Karpas-422 (cell line): ENCODE measurements around the gene RFX4. TPM values are rescaled to one million over a fixed set of nuclear protein-coding genes. Genes with fewer than 3 reads are reported as not detected.

Experiments used
- DNase-seq: peaks from one replicate; pipeline ENCODE4 v3.0.0-alpha.2; 2015
- H2AFZ ChIP-seq: fragments of 200-600 bp; sonication (generic); 2 replicates; pipeline ENCODE4 v1.6.1; 2014; ENCODE audit warnings: antibody characterized with exemption, low read length, mixed read lengths
- H3K27ac ChIP-seq: fragments of 200-600 bp; sonication (generic); 2 replicates; pipeline ENCODE4 v1.5.1; 2014; ENCODE audit warnings: mild to moderate bottlenecking, low read length, moderate library complexity
- H3K27me3 ChIP-seq: fragments of 200-600 bp; sonication (generic); 2 replicates; pipeline ENCODE4 v1.6.1; 2014; ENCODE audit warnings: low read length, mixed read lengths
- H3K36me3 ChIP-seq: fragments of 200-600 bp; sonication (generic); 2 replicates; pipeline ENCODE4 v1.6.1; 2014; ENCODE audit warnings: low read length, mixed read lengths; ENCODE audit not compliant: insufficient read depth
- H3K4me1 ChIP-seq: fragments of 200-600 bp; sonication (generic); 2 replicates; pipeline ENCODE4 v1.6.1; 2014; ENCODE audit warnings: mild to moderate bottlenecking, low read length, mixed read lengths
- H3K4me2 ChIP-seq: fragments of 200-600 bp; sonication (generic); 2 replicates; pipeline ENCODE4 v1.6.1; 2014; ENCODE audit warnings: low read length, low read depth, mild to moderate bottlenecking; ENCODE audit not compliant: poor library complexity, severe bottlenecking
- H3K4me3 ChIP-seq: fragments of 200-600 bp; sonication (generic); 2 replicates; pipeline ENCODE4 v1.5.1; 2014; ENCODE audit warnings: mild to moderate bottlenecking, antibody characterized with exemption, low read length, mixed read lengths
- H3K79me2 ChIP-seq: fragments of 200-600 bp; sonication (generic); 2 replicates; pipeline ENCODE4 v1.6.1; 2014; ENCODE audit warnings: mild to moderate bottlenecking, low read length, mixed read lengths
- H3K9ac ChIP-seq: fragments of 200-600 bp; sonication (generic); 2 replicates; pipeline ENCODE4 v1.6.0; 2014; ENCODE audit warnings: low read length
- H3K9me2 ChIP-seq: fragments of 200-600 bp; sonication (generic), shearing (Covaris generic); replicated peaks from 2 replicates; pipeline ENCODE4 v1.6.0; 2014; ENCODE audit warnings: mild to moderate bottlenecking, low read length, moderate library complexity; ENCODE audit not compliant: insufficient read depth
- H3K9me3 ChIP-seq: fragments of 300-700, 200-600 bp; sonication (generic); 2 replicates; pipeline ENCODE4 v1.6.1; 2014; ENCODE audit warnings: low read length, mixed read lengths
- H4K20me1 ChIP-seq: fragments of 200-600 bp; sonication (generic); 2 replicates; pipeline ENCODE4 v1.6.1; 2014; ENCODE audit warnings: mild to moderate bottlenecking, antibody characterized with exemption, low read length, low read depth; ENCODE audit not compliant: insufficient read depth
- total RNA-seq: library from RNA; depleted of rRNA; stranded (reverse); fragments of >200 nt; shearing (Covaris generic); gene quantifications from 2 replicates; pipeline ENCODE4 v1.2.3, GENCODE V29; 2014; ENCODE audit warnings: low replicate concordance

Gene RFX4
- total RNA-seq, 1 experiment from 2014 or later: not detected

GRCh38 chr12:106645465-106646330 is 62.9 kb downstream of the RFX4 start:
- H3K4me1 ChIP-seq: no peaks in the 10 kb centered on the region
- no peaks in the 10 kb centered on the region for H3K27me3 ChIP-seq
- DNase-seq: no peak
- H3K27ac ChIP-seq: no peak overlapping the region
- H3K36me3 ChIP-seq: no peaks in the 10 kb centered on the region
- no peaks in the 10 kb centered on the region for H3K9me2 ChIP-seq
- no peak overlapping the region for H3K4me2 ChIP-seq
- H2AFZ ChIP-seq: no peak overlapping the region
- H3K9me3 ChIP-seq: no peaks in the 10 kb centered on the region
- no peak overlapping the region for H3K4me3 ChIP-seq
- no peak overlapping the region for H3K9ac ChIP-seq
- H4K20me1 ChIP-seq: no peaks in the 10 kb centered on the region
- no peaks in the 10 kb centered on the region for H3K79me2 ChIP-seq

GRCh38 chr12:106646472-106646871 is 63.7 kb downstream of the RFX4 start:
- Histone ChIP-seq H3K79me2 (no peaks in the 10 kb centered on the region), H3K4me2 (no peak overlapping the region), H3K9ac (no peak overlapping the region), H3K9me2 (no peaks in the 10 kb centered on the region), H3K27ac (no peak overlapping the region), H3K27me3 (no peaks in the 10 kb centered on the region), H3K4me3 (no peak overlapping the region), H3K4me1 (no peaks in the 10 kb centered on the region), H2AFZ (no peak overlapping the region), H4K20me1 (no peaks in the 10 kb centered on the region), H3K9me3 (no peaks in the 10 kb centered on the region), H3K36me3 (no peaks in the 10 kb centered on the region)
- DNase-seq: no peak

DNA sequence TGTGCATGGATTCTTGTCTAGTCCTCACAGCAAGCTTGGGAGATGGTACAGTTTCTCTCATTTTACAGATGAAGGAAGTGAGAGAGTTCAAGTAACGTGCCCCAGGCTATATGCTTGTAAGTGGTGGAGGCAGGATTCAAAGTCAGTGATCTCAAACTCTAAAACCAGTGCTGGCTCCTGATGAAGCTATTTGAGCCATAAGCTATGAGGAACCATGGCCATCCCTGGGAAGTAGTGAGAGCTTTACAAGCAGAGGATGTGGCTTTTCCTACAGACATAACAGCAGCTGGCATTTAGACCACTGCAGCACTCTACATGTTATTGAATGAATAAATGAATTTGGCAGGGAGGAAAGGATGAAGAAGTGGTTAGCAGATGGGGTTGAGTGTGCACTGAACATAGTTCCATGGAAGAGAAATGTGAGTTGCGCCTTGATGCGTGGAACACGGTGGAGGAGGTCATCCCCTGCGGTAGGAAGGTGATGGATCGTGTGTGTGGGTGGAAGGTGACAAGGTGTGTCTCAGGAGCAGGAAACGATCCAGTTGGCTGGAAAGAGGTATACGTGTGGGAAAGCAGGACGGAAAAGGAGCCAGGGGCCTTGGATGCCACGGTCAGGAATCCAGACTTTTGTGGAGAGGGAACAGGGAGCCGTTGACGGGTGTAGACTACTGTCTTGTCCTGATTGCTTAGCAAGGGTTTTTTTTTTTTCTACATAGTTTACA is 65.2 kb downstream of the RFX4 start:
- H3K9ac ChIP-seq: no peak overlapping the region
- H3K9me2 ChIP-seq: no peaks in the 10 kb centered on the region

GRCh38 chr12:106648736-106649135 is 65.9 kb downstream of the RFX4 start:
- Histone ChIP-seq H3K36me3 (no peaks in the 10 kb centered on the region), H3K27me3 (no peaks in the 10 kb centered on the region), H3K9me2 (no peaks in the 10 kb centered on the region), H4K20me1 (no peaks in the 10 kb centered on the region), H3K4me3 (no peak overlapping the region), H2AFZ (no peak overlapping the region), H3K9ac (no peak overlapping the region), H3K9me3 (no peaks in the 10 kb centered on the region), H3K4me1 (no peaks in the 10 kb centered on the region), H3K79me2 (no peaks in the 10 kb centered on the region), H3K27ac (no peak overlapping the region), H3K4me2 (no peak overlapping the region)
- DNase-seq: no peak

More for the DNA sequence above, 65.2 kb downstream of the RFX4 start:
- Histone ChIP-seq H3K36me3 (no peaks in the 10 kb centered on the region), H3K4me2 (no peak overlapping the region), H4K20me1 (no peaks in the 10 kb centered on the region), H3K4me1 (no peaks in the 10 kb centered on the region), H3K27ac (no peak overlapping the region), H3K79me2 (no peaks in the 10 kb centered on the region), H3K4me3 (no peak overlapping the region), H2AFZ (no peak overlapping the region), H3K27me3 (no peaks in the 10 kb centered on the region), H3K9me3 (no peaks in the 10 kb centered on the region)
- no peak for DNase-seq

GRCh38 chr12:106651552-106651951 is 68.7 kb downstream of the RFX4 start:
- H3K9me2 ChIP-seq: no peaks in the 10 kb centered on the region
- H3K27ac ChIP-seq: no peak overlapping the region
- no peak overlapping the region for H2AFZ ChIP-seq
- DNase-seq: no peak
- no peaks in the 10 kb centered on the region for H3K36me3 ChIP-seq
- H3K4me1 ChIP-seq: no peaks in the 10 kb centered on the region
- H3K79me2 ChIP-seq: no peaks in the 10 kb centered on the region
- no peak overlapping the region for H3K4me2 ChIP-seq
- no peaks in the 10 kb centered on the region for H4K20me1 ChIP-seq
- no peak overlapping the region for H3K4me3 ChIP-seq
- H3K27me3 ChIP-seq: no peaks in the 10 kb centered on the region
- H3K9ac ChIP-seq: no peak overlapping the region
- H3K9me3 ChIP-seq: no peaks in the 10 kb centered on the region

- H4K20me1 ChIP-seq: no peaks in the 10 kb centered on the region
- H2AFZ ChIP-seq: no peak overlapping the region
- no peak for DNase-seq
- H3K27ac ChIP-seq: no peak overlapping the region
- H3K9ac ChIP-seq: no peak overlapping the region
- no peaks in the 10 kb centered on the region for H3K9me2 ChIP-seq
- H3K36me3 ChIP-seq: no peaks in the 10 kb centered on the region
- H3K27me3 ChIP-seq: no peaks in the 10 kb centered on the region
- no peaks in the 10 kb centered on the region for H3K79me2 ChIP-seq
- no peak overlapping the region for H3K4me2 ChIP-seq
- no peaks in the 10 kb centered on the region for H3K4me1 ChIP-seq
- H3K9me3 ChIP-seq: no peaks in the 10 kb centered on the region
- H3K4me3 ChIP-seq: no peak overlapping the region
These were observed 69.8 kb downstream of the RFX4 start for GRCh38 chr12:106652510-106653015.

DNA sequence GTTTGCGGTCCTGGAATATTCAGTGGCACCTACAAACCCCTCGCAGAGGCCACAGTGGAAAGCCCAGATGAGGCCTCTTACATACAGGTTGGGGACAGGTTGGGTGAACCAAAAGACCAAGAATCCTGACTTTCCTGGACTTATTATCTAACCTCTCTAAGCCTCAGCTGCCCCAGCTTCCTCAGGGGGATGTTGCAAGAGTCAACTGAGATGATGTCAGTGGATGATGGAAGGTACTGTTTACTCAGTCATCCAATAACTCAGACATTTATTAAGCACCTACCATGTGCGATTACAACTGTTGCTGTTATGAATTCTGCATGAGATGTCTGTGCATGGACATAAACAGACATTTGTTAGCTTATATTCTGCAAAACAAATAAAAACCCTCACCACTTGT is 72.8 kb downstream of the RFX4 start:
- no peaks in the 10 kb centered on the region for H3K79me2 ChIP-seq
- H3K27ac ChIP-seq: no peak overlapping the region
- no peak overlapping the region for H3K4me3 ChIP-seq
- H3K4me1 ChIP-seq: peaks cover 6% of the 10 kb centered on the region
- H3K9me3 ChIP-seq: no peaks in the 10 kb centered on the region
- no peak overlapping the region for H3K9ac ChIP-seq
- no peak for DNase-seq
- H3K4me2 ChIP-seq: no peak overlapping the region
- H3K27me3 ChIP-seq: no peaks in the 10 kb centered on the region
- H3K9me2 ChIP-seq: no peaks in the 10 kb centered on the region
- no peaks in the 10 kb centered on the region for H4K20me1 ChIP-seq
- no peaks in the 10 kb centered on the region for H3K36me3 ChIP-seq
- no peak overlapping the region for H2AFZ ChIP-seq

- no peaks in the 10 kb centered on the region for H3K36me3 ChIP-seq
- peaks cover 6% of the 10 kb centered on the region for H3K4me1 ChIP-seq
- no peaks in the 10 kb centered on the region for H3K9me2 ChIP-seq
- H3K79me2 ChIP-seq: no peaks in the 10 kb centered on the region
- H3K4me2 ChIP-seq: no peak overlapping the region
- no peaks in the 10 kb centered on the region for H4K20me1 ChIP-seq
- no peaks in the 10 kb centered on the region for H3K9me3 ChIP-seq
- H3K27ac ChIP-seq: no peak overlapping the region
- DNase-seq: no peak
- no peak overlapping the region for H2AFZ ChIP-seq
- no peaks in the 10 kb centered on the region for H3K27me3 ChIP-seq
- H3K4me3 ChIP-seq: no peak overlapping the region
- no peak overlapping the region for H3K9ac ChIP-seq
These were observed 74.7 kb downstream of the RFX4 start for GRCh38 chr12:106657488-106657887.
